Liver (tissue), 9 donors: ENCODE measurements around the gene ZNF175. TPM values are rescaled to one million over a fixed set of nuclear protein-coding genes. Genes with fewer than 3 reads are reported as not detected.

Source experiments
- DNase-seq: peaks from one replicate; pipeline ENCODE4 v3.0.0-alpha.2; 2017; ENCODE audit warnings: low spot score
- H3K27ac ChIP-seq, 2 donors: one replicate each; pipeline ENCODE4 v1.7.0; 2013; ENCODE audit warnings: inconsistent platforms in 2 of 2, low read length in 2 of 2, control low read depth in 1 of 2, low read depth in 1 of 2, mild to moderate bottlenecking in 1 of 2
- H3K27me3 ChIP-seq, 4 donors: one replicate each; pipeline versions ENCODE4 v1.6.1 to v1.7.0; 2013; ENCODE audit warnings: low read length in 3 of 4, inconsistent platforms in 1 of 4, mild to moderate bottlenecking in 1 of 4, moderate library complexity in 1 of 4; ENCODE audit not compliant: control insufficient read depth in 4 of 4, insufficient read depth in 4 of 4
- H3K36me3 ChIP-seq, 4 donors: one replicate each; pipeline versions ENCODE4 v1.6.1 to v1.7.0; 2013; ENCODE audit warnings: low read length in 3 of 4, mild to moderate bottlenecking in 3 of 4, low read depth in 1 of 4, moderate library complexity in 1 of 4; ENCODE audit not compliant: control insufficient read depth in 4 of 4, insufficient read depth in 3 of 4
- H3K4me1 ChIP-seq, 4 donors: one replicate each; pipeline versions ENCODE4 v1.6.1 to v1.7.0; 2013; ENCODE audit warnings: low read length in 3 of 4, mild to moderate bottlenecking in 3 of 4, moderate library complexity in 1 of 4; ENCODE audit not compliant: control insufficient read depth in 4 of 4, insufficient read depth in 4 of 4
- H3K4me3 ChIP-seq, 3 donors: one replicate each; pipeline versions ENCODE4 v1.6.1 to v1.7.0; 2013; ENCODE audit warnings: low read length in 3 of 3, control low read depth in 1 of 3, low read depth in 1 of 3, mild to moderate bottlenecking in 1 of 3
- H3K9ac ChIP-seq, 2 donors: one replicate each; pipeline ENCODE4 v1.7.0; 2013; ENCODE audit warnings: low read length in 2 of 2, mild to moderate bottlenecking in 2 of 2, moderate library complexity in 2 of 2, control low read depth in 1 of 2, low read depth in 1 of 2
- H3K9me3 ChIP-seq, 4 donors: one replicate each; pipeline versions ENCODE4 v1.6.1 to v1.7.0; 2013; ENCODE audit warnings: low read length in 3 of 4; ENCODE audit not compliant: control insufficient read depth in 4 of 4
- ATF3 ChIP-seq: IDR thresholded peaks from 2 replicates; pipeline ENCODE4 v1.6.1; 2016; ENCODE audit warnings: antibody characterized with exemption
- EGR1 ChIP-seq, 2 donors: IDR thresholded peaks; 2 replicates each; pipeline ENCODE4 v1.6.1; 2016 to 2018; ENCODE audit warnings: antibody characterized with exemption in 2 of 2, low read depth in 2 of 2
- FOXA1 ChIP-seq: IDR thresholded peaks from 2 replicates; pipeline ENCODE4 v1.6.1; 2016; ENCODE audit warnings: antibody characterized with exemption
- GABPA ChIP-seq, 2 donors: IDR thresholded peaks in 1 of 2; conservative IDR thresholded peaks in 1 of 2; 2 replicates each; pipeline ENCODE4 v1.6.1; 2016; ENCODE audit warnings: antibody characterized with exemption in 2 of 2, mild to moderate bottlenecking in 1 of 2, moderate library complexity in 1 of 2
- HNF4A ChIP-seq, 2 donors: conservative IDR thresholded peaks; 2 replicates each; pipeline ENCODE4 v1.6.1; 2016; ENCODE audit warnings: antibody characterized with exemption in 2 of 2, mild to moderate bottlenecking in 2 of 2
- HNF4G ChIP-seq: IDR thresholded peaks from 2 replicates; pipeline ENCODE4 v1.6.1; 2016; ENCODE audit warnings: antibody characterized with exemption
- JUND ChIP-seq, 2 donors: IDR thresholded peaks; 2 replicates each; pipeline ENCODE4 v1.6.1; 2016; ENCODE audit warnings: antibody characterized with exemption in 2 of 2
- NR2F2 ChIP-seq: IDR thresholded peaks from 2 replicates; pipeline ENCODE4 v1.6.1; 2016; ENCODE audit warnings: antibody characterized with exemption
- RAD21 ChIP-seq, 2 donors: IDR thresholded peaks; 2 replicates each; pipeline ENCODE4 v1.6.1; 2016; ENCODE audit warnings: antibody characterized with exemption in 2 of 2, mild to moderate bottlenecking in 2 of 2
- REST ChIP-seq: IDR thresholded peaks from 2 replicates; pipeline ENCODE4 v1.6.1; 2016; ENCODE audit warnings: antibody characterized with exemption, mild to moderate bottlenecking
- RXRA ChIP-seq, 2 donors: IDR thresholded peaks; 2 replicates each; pipeline ENCODE4 v1.6.1; 2017 to 2018; ENCODE audit warnings: antibody characterized with exemption in 2 of 2, mild to moderate bottlenecking in 1 of 2
- SP1 ChIP-seq: IDR thresholded peaks from 2 replicates; pipeline ENCODE4 v1.6.1; 2018; ENCODE audit warnings: antibody characterized with exemption, mild to moderate bottlenecking
- TAF1 ChIP-seq: conservative IDR thresholded peaks from 2 replicates; pipeline ENCODE4 v1.6.1; 2016; ENCODE audit warnings: antibody characterized with exemption, mild to moderate bottlenecking
- YY1 ChIP-seq: IDR thresholded peaks from 2 replicates; pipeline ENCODE4 v1.6.1; 2016; ENCODE audit warnings: antibody characterized with exemption, mild to moderate bottlenecking
- ZBTB33 ChIP-seq: IDR thresholded peaks from 2 replicates; pipeline ENCODE4 v1.6.1; 2016; ENCODE audit warnings: antibody characterized with exemption
- WGBS: extraction: QIAGEN DNeasy Blood & Tissue Kit; methylation state at CpG from one replicate; pipeline ENCODE4 v1.1.7; 2013; 5-methylcytosine and 5-hydroxymethylcytosine counted together
- polyA plus RNA-seq, 2 donors: library from polyadenylated mRNA; stranded (reverse) in 1 of 2; unstranded in 1 of 2; fragments of 200-250 nt in 1 of 2; fragments of >200 nt in 1 of 2; fragmentation: Nextera tagmentation in 1 of 2; extraction: Ambion mirVana in 1 of 2; gene quantifications; one replicate each; pipeline versions ENCODE4 v1.2.1 to v1.2.3, GENCODE V29; 2013 to 2015
- total RNA-seq, 2 donors: library from RNA; depleted of rRNA; stranded (reverse); fragments of >200 nt; gene quantifications; one replicate each; pipeline ENCODE4 v1.2.3, GENCODE V29; 2014
- donor health status: healthy.
- donor health status: healthy.
- donor health status: healthy.
- donor health status: healthy.
- donor health status: healthy.

ZNF175 gene
- total and polyA plus RNA-seq, 4 donors: 0.60 to 5.3 (median 2.5) TPM

- Histone ChIP-seq H3K9ac (no peak overlapping the region), H3K27ac (no peak overlapping the region), H3K4me3 (no peak overlapping the region), H3K27me3 (peaks cover 0 to 2% (median 0%) of the 10 kb centered on the region in 4 donors), H3K9me3 (no peaks in the 10 kb centered on the region), H3K4me1 (no peaks in the 10 kb centered on the region), H3K36me3 (no peaks in the 10 kb centered on the region)
- TF ChIP-seq HNF4A (conservative IDR thresholded peaks at IDR 0.05) (no peak), EGR1 (IDR thresholded peaks at IDR 0.05; ENCODE audit: low read depth in 2 of 2) (no peak), ZBTB33 (no peak), JUND (IDR thresholded peaks at IDR 0.05) (no peak), ATF3 (no peak), TAF1 (no peak), RXRA (IDR thresholded peaks at IDR 0.05) (no peak), GABPA (IDR thresholded peaks at IDR 0.05 in 1 of 2, conservative IDR thresholded peaks at IDR 0.05 in 1 of 2) (no peak)
- 63% methylated on average over 4 of the region's 4 CpGs for WGBS
- peak; percentile 34 for DNase-seq
These were observed 22.2 kb upstream of the ZNF175 start for GRCh38 chr19:51548891-51549305.

- no peaks in the 10 kb centered on the region for H3K36me3 ChIP-seq
- peaks cover 0 to 2% (median 0%) of the 10 kb centered on the region in 4 donors for H3K27me3 ChIP-seq
- TF ChIP-seq SP1: no peak
- no peak for TF ChIP-seq ATF3
- no peak for TF ChIP-seq GABPA (IDR thresholded peaks at IDR 0.05 in 1 of 2, conservative IDR thresholded peaks at IDR 0.05 in 1 of 2)
- H3K9me3 ChIP-seq: peaks cover 0 to 3% (median under 1%) of the 10 kb centered on the region in 4 donors
- no peak overlapping the region for H3K27ac ChIP-seq
- no peak overlapping the region for H3K4me3 ChIP-seq
- peak; percentile 36 for DNase-seq
- no peak overlapping the region for H3K9ac ChIP-seq
- 53% methylated on average over 8 of the region's 8 CpGs for WGBS
- no peaks in the 10 kb centered on the region for H3K4me1 ChIP-seq
These were observed 21.4 kb upstream of the ZNF175 start for GRCh38 chr19:51549533-51550324.

- no peak overlapping the region for H3K9ac ChIP-seq
- no peaks in the 10 kb centered on the region for H3K4me1 ChIP-seq
- H3K4me3 ChIP-seq: no peak overlapping the region
- DNase-seq: no peak
- H3K9me3 ChIP-seq: peaks cover 0 to 5% (median under 1%) of the 10 kb centered on the region in 4 donors
- 72% methylated on average over 20 of the region's 20 CpGs for WGBS
- H3K36me3 ChIP-seq: no peaks in the 10 kb centered on the region
- H3K27ac ChIP-seq: no peak overlapping the region
- H3K27me3 ChIP-seq: peaks cover 0 to 2% (median 0%) of the 10 kb centered on the region in 4 donors
- no peak for TF ChIP-seq ZBTB33
- TF ChIP-seq NR2F2: no peak
- no peak for TF ChIP-seq RAD21 (IDR thresholded peaks at IDR 0.05)
- no peak for TF ChIP-seq REST
- TF ChIP-seq JUND (IDR thresholded peaks at IDR 0.05): no peak
- TF ChIP-seq ATF3: no peak
- TF ChIP-seq EGR1 (IDR thresholded peaks at IDR 0.05; ENCODE audit: low read depth in 2 of 2): no peak
- no peak for TF ChIP-seq YY1
- TF ChIP-seq SP1: no peak
- TF ChIP-seq FOXA1: no peak
- no peak for TF ChIP-seq HNF4G
- TF ChIP-seq TAF1: no peak
These were observed 20.0 kb upstream of the ZNF175 start for GRCh38 chr19:51550848-51551672.
